ENCODE data around the gene CNTNAP2.

DNA sequence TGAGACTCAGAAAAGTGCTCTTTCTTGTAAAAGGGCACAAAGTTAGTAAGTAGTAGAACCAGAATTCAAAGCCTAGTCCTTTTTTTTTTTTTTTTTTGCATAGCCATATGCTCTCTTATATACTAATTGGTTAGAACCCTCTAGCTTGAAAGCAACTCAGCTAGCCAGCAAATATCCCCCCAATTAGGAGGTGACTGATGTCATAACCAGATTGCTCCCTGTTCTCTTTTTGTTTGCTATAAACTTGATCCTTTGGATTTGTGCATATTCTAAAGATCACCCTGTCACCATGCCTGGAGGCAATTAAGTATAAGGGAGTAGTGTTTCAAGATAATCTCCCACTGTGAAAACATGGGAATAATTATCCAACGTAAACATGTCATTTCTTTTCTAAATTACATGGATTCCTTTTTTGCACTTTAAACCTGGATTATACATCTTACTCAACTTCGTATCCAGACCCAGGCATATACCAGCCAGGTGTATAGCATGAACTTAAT lies 963.4 kb downstream of the CNTNAP2 start:
- TF ChIP-seq, protein P1, sequence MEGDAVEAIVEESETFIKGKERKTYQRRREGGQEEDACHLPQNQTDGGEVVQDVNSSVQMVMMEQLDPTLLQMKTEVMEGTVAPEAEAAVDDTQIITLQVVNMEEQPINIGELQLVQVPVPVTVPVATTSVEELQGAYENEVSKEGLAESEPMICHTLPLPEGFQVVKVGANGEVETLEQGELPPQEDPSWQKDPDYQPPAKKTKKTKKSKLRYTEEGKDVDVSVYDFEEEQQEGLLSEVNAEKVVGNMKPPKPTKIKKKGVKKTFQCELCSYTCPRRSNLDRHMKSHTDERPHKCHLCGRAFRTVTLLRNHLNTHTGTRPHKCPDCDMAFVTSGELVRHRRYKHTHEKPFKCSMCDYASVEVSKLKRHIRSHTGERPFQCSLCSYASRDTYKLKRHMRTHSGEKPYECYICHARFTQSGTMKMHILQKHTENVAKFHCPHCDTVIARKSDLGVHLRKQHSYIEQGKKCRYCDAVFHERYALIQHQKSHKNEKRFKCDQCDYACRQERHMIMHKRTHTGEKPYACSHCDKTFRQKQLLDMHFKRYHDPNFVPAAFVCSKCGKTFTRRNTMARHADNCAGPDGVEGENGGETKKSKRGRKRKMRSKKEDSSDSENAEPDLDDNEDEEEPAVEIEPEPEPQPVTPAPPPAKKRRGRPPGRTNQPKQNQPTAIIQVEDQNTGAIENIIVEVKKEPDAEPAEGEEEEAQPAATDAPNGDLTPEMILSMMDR (IDR thresholded peaks at IDR 0.05; ENCODE audit: low read depth, low read length, missing input control), result no peak
- no peak for TF ChIP-seq YY1 (IDR thresholded peaks at IDR 0.05)
- TF ChIP-seq FOXA1 (IDR thresholded peaks at IDR 0.05), result no peak
- TF ChIP-seq GABPA (IDR thresholded peaks at IDR 0.05 in 1 of 2, conservative IDR thresholded peaks at IDR 0.05 in 1 of 2), result no peak
